HEK293T (cell line): ENCODE data around the gene OPCML.

ENCODE experiments used
- CTCF ChIA-PET: fragments of 350-600 bp; formaldehyde crosslinking; extraction: SDS; loops from one replicate; lab custom pipeline; 2021; ENCODE audit warnings: antibody characterized with exemption, inconsistent platforms; lab: Yijun Ruan, JAX
- POLR2A ChIA-PET: fragments of 350-600 bp; formaldehyde crosslinking; extraction: SDS; loops from one replicate; lab custom pipeline; 2020; ENCODE audit warnings: antibody characterized with exemption, inconsistent platforms; lab: Yijun Ruan, JAX
- DNase-seq: peaks from one replicate; pipeline ENCODE4 v3.0.0; 2012; ENCODE audit warnings: mixed read lengths; ENCODE audit errors: extremely low spot score
- ARNT ChIP-seq: fragments of 450-650 bp; IDR thresholded peaks from 2 replicates; pipeline ENCODE4 v1.6.1; 2017; ENCODE audit warnings: mild to moderate bottlenecking
- BHLHE40 ChIP-seq: fragments of 450-650 bp; IDR thresholded peaks from 2 replicates; pipeline ENCODE4 v1.6.1; 2016; ENCODE audit warnings: mild to moderate bottlenecking, moderate library complexity, borderline replicate concordance
- CTBP1 ChIP-seq: fragments of 450-650 bp; IDR thresholded peaks from 2 replicates; pipeline ENCODE4 v1.6.1; 2016; ENCODE audit warnings: borderline replicate concordance
- ELF4 ChIP-seq: fragments of 450-650 bp; IDR thresholded peaks from 2 replicates; pipeline ENCODE4 v1.6.1; 2017; ENCODE audit warnings: antibody characterized with exemption
- FOXA1 ChIP-seq: fragments of 450-650 bp; IDR thresholded peaks from 2 replicates; pipeline ENCODE4 v1.6.1; 2016; ENCODE audit warnings: mild to moderate bottlenecking
- FOXK2 ChIP-seq: fragments of 450-650 bp; IDR thresholded peaks from 2 replicates; pipeline ENCODE4 v1.6.1; 2016; ENCODE audit warnings: mild to moderate bottlenecking
- FOXM1 ChIP-seq: fragments of 450-650 bp; IDR thresholded peaks from 2 replicates; pipeline ENCODE4 v1.6.1; 2017; ENCODE audit warnings: mild to moderate bottlenecking, borderline replicate concordance
- HDGF ChIP-seq: fragments of 450-650 bp; IDR thresholded peaks from 2 replicates; pipeline ENCODE4 v1.6.1; 2017; ENCODE audit warnings: antibody characterized with exemption, borderline replicate concordance
- L3MBTL2 ChIP-seq: fragments of 450-650 bp; conservative IDR thresholded peaks from 2 replicates; pipeline ENCODE4 v1.6.1; 2016; ENCODE audit warnings: mild to moderate bottlenecking
- LEF1 ChIP-seq: fragments of 450-650 bp; IDR thresholded peaks from 2 replicates; pipeline ENCODE4 v1.6.1; 2017; ENCODE audit warnings: mild to moderate bottlenecking, borderline replicate concordance
- NFRKB ChIP-seq: fragments of 450-650 bp; IDR thresholded peaks from 2 replicates; pipeline ENCODE4 v1.6.1; 2016; ENCODE audit warnings: mild to moderate bottlenecking, moderate library complexity
- SP1 ChIP-seq: fragments of 450-650 bp; IDR thresholded peaks from 2 replicates; pipeline ENCODE4 v1.6.1; 2017
- SUZ12 ChIP-seq: fragments of 450-650 bp; IDR thresholded peaks from 2 replicates; pipeline ENCODE4 v1.6.1; 2016; ENCODE audit warnings: mild to moderate bottlenecking
- TARDBP ChIP-seq: fragments of 450-650 bp; IDR thresholded peaks from 2 replicates; pipeline ENCODE4 v1.6.1; 2016
- ZNF384 ChIP-seq: fragments of 450-650 bp; IDR thresholded peaks from 2 replicates; pipeline ENCODE4 v1.6.1; 2016
- TF ChIP-seq, protein P1 (sequence below): fragments of 450-650 bp; IDR thresholded peaks from 2 replicates; pipeline ENCODE4 v1.6.1; 2016

The OPCML gene

DNA sequence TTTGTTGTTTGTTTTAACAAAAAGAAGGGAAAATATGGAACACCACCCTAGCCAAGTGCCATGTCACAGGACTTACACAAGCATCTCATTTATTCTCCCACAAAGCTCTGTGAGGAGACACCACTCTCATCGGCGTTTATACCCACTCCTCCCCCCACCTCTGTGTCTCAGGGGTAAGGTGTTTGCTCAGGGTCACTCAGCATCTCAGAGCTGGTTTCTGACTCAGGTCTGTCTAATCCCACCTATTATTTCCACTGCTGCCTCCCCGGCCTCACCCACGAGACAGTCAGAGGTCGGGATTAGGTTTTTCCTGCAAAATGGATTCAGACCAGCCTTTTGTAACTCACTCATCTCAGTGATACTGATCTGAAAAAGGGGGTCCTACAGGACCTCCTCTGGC lies 786.0 kb downstream of the OPCML start:
- no peak for TF ChIP-seq ARNT
- TF ChIP-seq L3MBTL2, result no peak
- TF ChIP-seq, protein P1, sequence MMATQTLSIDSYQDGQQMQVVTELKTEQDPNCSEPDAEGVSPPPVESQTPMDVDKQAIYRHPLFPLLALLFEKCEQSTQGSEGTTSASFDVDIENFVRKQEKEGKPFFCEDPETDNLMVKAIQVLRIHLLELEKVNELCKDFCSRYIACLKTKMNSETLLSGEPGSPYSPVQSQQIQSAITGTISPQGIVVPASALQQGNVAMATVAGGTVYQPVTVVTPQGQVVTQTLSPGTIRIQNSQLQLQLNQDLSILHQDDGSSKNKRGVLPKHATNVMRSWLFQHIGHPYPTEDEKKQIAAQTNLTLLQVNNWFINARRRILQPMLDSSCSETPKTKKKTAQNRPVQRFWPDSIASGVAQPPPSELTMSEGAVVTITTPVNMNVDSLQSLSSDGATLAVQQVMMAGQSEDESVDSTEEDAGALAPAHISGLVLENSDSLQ, result no peak
- no peak for TF ChIP-seq TARDBP
- TF ChIP-seq FOXA1, result no peak
- no peak for TF ChIP-seq HDGF
- TF ChIP-seq LEF1, result no peak
- no peak for TF ChIP-seq FOXK2
- no peak for TF ChIP-seq NFRKB
- TF ChIP-seq ZNF384, result no peak
- no peak for TF ChIP-seq CTBP1
- TF ChIP-seq SP1, result no peak
- TF ChIP-seq SUZ12, result no peak
- no peak for TF ChIP-seq ELF4
- TF ChIP-seq BHLHE40, result no peak
- TF ChIP-seq FOXM1, result no peak
- CTCF ChIA-PET, result no interaction called here
- POLR2A ChIA-PET, result no interaction called here
- DNase-seq, result no peak

DNA sequence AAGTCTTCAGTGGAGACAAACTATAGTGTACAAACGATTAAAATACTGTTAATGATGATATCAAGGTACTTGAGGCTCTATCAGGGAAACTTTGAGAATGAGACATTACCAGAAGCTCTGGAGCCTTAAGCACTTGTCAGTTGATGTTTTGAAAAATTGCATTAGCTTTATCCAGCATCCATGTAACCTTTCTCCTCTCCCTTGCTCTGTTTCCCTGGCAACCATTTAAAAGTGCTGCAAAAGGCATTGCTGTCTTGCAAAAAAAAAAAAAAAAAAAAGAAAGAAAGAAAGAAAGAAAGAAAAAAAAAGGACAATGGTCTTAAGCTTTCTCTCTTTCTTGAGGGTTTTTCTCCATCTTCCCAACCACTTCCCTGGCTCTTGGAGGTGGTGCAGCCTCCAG lies 787.0 kb downstream of the OPCML start:
- ChIA-PET CTCF (no interaction called here), POLR2A (no interaction called here)
- TF ChIP-seq NFRKB (no peak), SUZ12 (no peak), BHLHE40 (no peak), ZNF384 (no peak), SP1 (no peak), FOXA1 (no peak), FOXK2 (no peak), ELF4 (no peak), ARNT (no peak), TARDBP (no peak), CTBP1 (no peak), LEF1 (no peak)
- TF ChIP-seq, protein P1, result no peak
- DNase-seq, result no peak

DNA sequence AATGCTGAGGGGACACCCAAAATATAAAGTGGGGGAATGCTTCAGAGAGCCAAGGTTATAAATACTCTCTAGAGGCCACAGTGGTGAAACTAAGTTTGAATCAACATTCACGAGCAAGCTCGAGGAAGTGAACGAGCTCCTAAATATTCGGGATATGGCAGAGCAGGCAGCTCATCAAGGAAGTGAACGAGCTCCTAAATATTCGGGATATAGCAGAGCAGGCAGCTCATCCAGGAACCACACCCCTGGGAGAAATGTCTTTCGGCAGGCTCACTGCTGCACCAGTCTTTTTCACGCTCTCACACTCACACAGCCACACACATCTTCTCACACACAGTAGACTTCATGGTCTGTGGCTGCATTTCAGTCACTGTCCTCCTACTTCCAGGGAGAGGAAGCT lies 787.5 kb downstream of the OPCML start:
- no peak for DNase-seq
- TF ChIP-seq ARNT (no peak), BHLHE40 (no peak), ELF4 (no peak), FOXA1 (no peak), ZNF384 (no peak), SP1 (no peak), L3MBTL2 (no peak), NFRKB (no peak), FOXK2 (no peak), FOXM1 (no peak), SUZ12 (no peak), TARDBP (no peak), HDGF (no peak)
- TF ChIP-seq, protein P1, result no peak
- POLR2A ChIA-PET, result no interaction called here
- CTCF ChIA-PET, result no interaction called here

DNA sequence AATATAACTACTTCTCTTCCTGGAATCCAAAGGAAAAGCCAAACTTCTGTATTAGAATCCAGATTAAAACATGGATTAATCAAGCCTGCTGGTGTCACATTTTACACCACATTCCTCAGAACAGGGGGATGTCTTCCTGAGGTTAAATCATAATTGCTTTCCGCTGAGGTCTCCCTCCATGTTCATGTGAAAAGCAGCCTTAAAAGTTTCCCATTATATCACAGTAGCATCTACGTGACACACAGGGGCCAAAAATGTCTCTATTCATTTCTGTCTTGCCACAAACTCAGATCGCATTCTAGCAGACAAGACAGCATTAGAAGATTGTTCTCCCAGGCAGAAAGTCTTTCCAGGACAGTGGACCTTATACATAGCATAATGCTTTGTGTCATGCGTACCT lies 788.7 kb downstream of the OPCML start:
- DNase-seq, result no peak
- ChIA-PET POLR2A (no interaction called here), CTCF (no interaction called here)
- TF ChIP-seq BHLHE40 (no peak), LEF1 (no peak), FOXM1 (no peak), SUZ12 (no peak), ARNT (no peak), HDGF (no peak), NFRKB (no peak), SP1 (no peak), L3MBTL2 (no peak), ZNF384 (no peak), FOXK2 (no peak), CTBP1 (no peak), FOXA1 (no peak), ELF4 (no peak), TARDBP (no peak)
- TF ChIP-seq, protein P1, result no peak

DNA sequence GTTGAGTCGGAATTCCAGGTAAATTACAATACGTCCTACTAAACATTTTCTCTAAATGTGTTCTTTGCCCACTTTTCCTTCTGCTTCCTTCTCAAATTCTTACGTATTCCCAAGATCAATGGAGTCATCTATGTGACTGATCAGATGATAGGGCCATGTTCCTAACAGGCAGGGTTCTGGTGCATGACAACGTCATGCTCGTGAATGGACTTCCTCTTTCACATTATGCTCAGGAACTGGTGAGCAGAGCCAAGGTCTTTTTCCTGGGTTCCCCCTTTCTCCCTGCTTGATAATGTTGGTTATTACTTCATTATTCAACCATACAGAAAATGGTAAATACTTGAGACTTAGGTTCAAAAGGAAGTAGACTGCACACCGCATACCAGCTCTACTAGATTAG lies 789.4 kb downstream of the OPCML start:
- TF ChIP-seq FOXK2 (no peak), ARNT (no peak), TARDBP (no peak), L3MBTL2 (no peak), NFRKB (no peak), HDGF (no peak), LEF1 (no peak), ELF4 (no peak), FOXA1 (no peak), CTBP1 (no peak), BHLHE40 (no peak), SP1 (no peak), SUZ12 (no peak), FOXM1 (no peak)
- TF ChIP-seq, protein P1, result no peak
- CTCF ChIA-PET, result no interaction called here
- POLR2A ChIA-PET, result no interaction called here
- DNase-seq, result no peak
